HepG2 (cell line): ENCODE results near the gene ELOVL2. TPM values are rescaled to one million over a fixed set of nuclear protein-coding genes. Genes with fewer than 3 reads are reported as not detected.
A peak's percentile ranks its signal among the peaks of the same experiment; 100 is the strongest.

Experiments
- ATF1 ChIP-seq: IDR thresholded peaks from 2 replicates; pipeline ENCODE4 v1.6.1; 2016; ENCODE audit warnings: mild to moderate bottlenecking, control low read depth
- GATA4 ChIP-seq: sonication (generic); IDR thresholded peaks from 2 replicates; pipeline ENCODE4 v1.6.1; 2016; ENCODE audit warnings: antibody characterized with exemption, low read depth, borderline replicate concordance
- JUNB ChIP-seq: sonication (generic); formaldehyde crosslinking; IDR thresholded peaks from 2 replicates; pipeline ENCODE4 v1.8.0; 2022; ENCODE audit warnings: missing genetic modification reagents, mild to moderate bottlenecking, borderline replicate concordance
- MAFG ChIP-seq: sonication (generic); formaldehyde crosslinking; IDR thresholded peaks from 2 replicates; pipeline ENCODE4 v1.5.1; 2020; ENCODE audit warnings: mild to moderate bottlenecking, missing genetic modification reagents
- MED8 ChIP-seq: sonication (generic); formaldehyde crosslinking; IDR thresholded peaks from 2 replicates; pipeline ENCODE4 v1.8.1; 2023; ENCODE audit warnings: mild to moderate bottlenecking, missing genetic modification reagents; ENCODE audit not compliant: insufficient replicate concordance
- MYPOP ChIP-seq: sonication (generic); formaldehyde crosslinking; IDR thresholded peaks from 2 replicates; pipeline ENCODE4 v1.8.1; 2023; ENCODE audit warnings: mild to moderate bottlenecking, moderate library complexity, missing genetic modification reagents
- NR2F1 ChIP-seq, 2 experiments: fragments of 450-650 bp in 1 of 2; formaldehyde crosslinking in 1 of 2; IDR thresholded peaks; 2 replicates each; pipeline versions ENCODE4 v1.5.0 to v1.6.1; 2016 to 2020; ENCODE audit warnings: mild to moderate bottlenecking in 1 of 2, missing compliant biosample characterization in 1 of 2, missing genetic modification reagents in 1 of 2, moderate library complexity in 1 of 2
- PAX8 ChIP-seq: sonication (generic); formaldehyde crosslinking; IDR thresholded peaks from 2 replicates; pipeline ENCODE4 v1.8.0; 2022; ENCODE audit warnings: mild to moderate bottlenecking, missing genetic modification reagents, borderline replicate concordance
- SALL1 ChIP-seq: sonication (generic); formaldehyde crosslinking; IDR thresholded peaks from 2 replicates; pipeline ENCODE4 v1.8.0; 2022; ENCODE audit warnings: mild to moderate bottlenecking, missing genetic modification reagents
- SNAPC5 ChIP-seq: sonication (generic); formaldehyde crosslinking; IDR thresholded peaks from 2 replicates; pipeline ENCODE4 v1.8.1; 2023; ENCODE audit warnings: mild to moderate bottlenecking, missing genetic modification reagents, borderline replicate concordance
- THAP11 ChIP-seq: IDR thresholded peaks from 2 replicates; pipeline ENCODE4 v1.6.1; 2016; ENCODE audit warnings: missing biosample characterization, missing genetic modification reagents
- TOPORS ChIP-seq: sonication (generic); formaldehyde crosslinking; IDR thresholded peaks from 2 replicates; pipeline ENCODE4 v1.8.0; 2023; ENCODE audit warnings: mild to moderate bottlenecking, missing genetic modification reagents
- ZBED4 ChIP-seq: sonication (generic); formaldehyde crosslinking; IDR thresholded peaks from 2 replicates; pipeline ENCODE4 v1.4.0; 2020; ENCODE audit warnings: missing genetic modification reagents, borderline replicate concordance
- ZBTB2 ChIP-seq: sonication (generic); formaldehyde crosslinking; IDR thresholded peaks from 2 replicates; pipeline ENCODE4 v1.8.0; 2022; ENCODE audit warnings: low read depth, missing genetic modification reagents
- ZNF264 ChIP-seq: sonication (generic); formaldehyde crosslinking; IDR thresholded peaks from 2 replicates; pipeline ENCODE4 v1.4.0; 2020; ENCODE audit warnings: missing genetic modification reagents
- ZNF367 ChIP-seq: sonication (generic); formaldehyde crosslinking; IDR thresholded peaks from 2 replicates; pipeline ENCODE4 v1.4.0; 2020; ENCODE audit warnings: missing genetic modification reagents, borderline replicate concordance
- ZNF383 ChIP-seq: sonication (generic); formaldehyde crosslinking; IDR thresholded peaks from 2 replicates; pipeline ENCODE4 v1.4.0; 2020; ENCODE audit warnings: missing genetic modification reagents, mild to moderate bottlenecking, borderline replicate concordance
- ZNF574 ChIP-seq: sonication (generic); formaldehyde crosslinking; IDR thresholded peaks from 2 replicates; pipeline ENCODE4 v1.4.0; 2020; ENCODE audit warnings: missing genetic modification reagents
- ZNF713 ChIP-seq: sonication (generic); formaldehyde crosslinking; IDR thresholded peaks from 2 replicates; pipeline ENCODE4 v1.4.0; 2020; ENCODE audit warnings: mild to moderate bottlenecking, missing genetic modification reagents
- ZNF766 ChIP-seq: sonication (generic); formaldehyde crosslinking; IDR thresholded peaks from 2 replicates; pipeline ENCODE4 v1.5.0; 2020; ENCODE audit warnings: missing genetic modification reagents, borderline replicate concordance
- polyA plus RNA-seq, 8 experiments: library from polyadenylated mRNA; depleted of rRNA in 3 of 8; stranded (reverse) in 7 of 8; unstranded in 1 of 8; fragments of >200 nt; fragmentation: Illumina TruSeq in 4 of 8; extraction: Trizol in 4 of 8; gene quantifications; 2 replicates each; pipeline versions ENCODE4 v1.2.1 to v1.2.3, GENCODE V29; 2011 to 2016; ENCODE audit warnings: low read depth in 4 of 8, missing spikeins in 1 of 8, mixed read lengths in 1 of 8; ENCODE audit not compliant: insufficient read depth in 1 of 8
- total RNA-seq, 5 experiments: library from RNA; depleted of rRNA; stranded (reverse); fragments of >200 nt; fragmentation: Illumina TruSeq; extraction: Trizol; gene quantifications; 2 replicates each; pipeline ENCODE4 v1.2.3, GENCODE V29; 2016; ENCODE audit warnings: low read depth in 1 of 5

The ELOVL2 gene
- total and polyA plus RNA-seq, 2 of the 13 experiments (the other 11 are each of a cell fraction or from before 2014, with no cell fraction given), result 43.6 to 65.4 TPM

- TF ChIP-seq SALL1 (CRISPR knock-in tag) (peak; percentile 94), MED8 (peak; percentile 40), ATF1 (CRISPR knock-in tag) (peak; percentile 54; the same call in 1 of the 2 replicates), ZBED4 (CRISPR knock-in tag) (0 out of 2 replicates have a peak, but pooled peaks have one; percentile 11), JUNB (peak; percentile 13; the same call in 1 of the 2 replicates), ZNF367 (CRISPR knock-in tag) (no peak), GATA4 (0 out of 2 replicates have a peak, but pooled peaks have one; percentile 51), THAP11 (CRISPR knock-in tag) (peak; percentile 67; the same call in 1 of the 2 replicates), ZNF713 (CRISPR knock-in tag) (no peak), MAFG (CRISPR knock-in tag) (no peak), ZNF766 (no peak), NR2F1 (CRISPR knock-in tag; IDR thresholded peaks at IDR 0.05) (peak; percentile 63 to 88), MYPOP (CRISPR knock-in tag) (0 out of 2 replicates have a peak, but pooled peaks have one; percentile 20), ZNF383 (no peak), PAX8 (CRISPR knock-in tag) (no peak), TOPORS (CRISPR knock-in tag) (0 out of 2 replicates have a peak, but pooled peaks have one; percentile 32), ZNF574 (CRISPR knock-in tag) (peak; percentile 64), ZNF264 (peak; percentile 83; the same call in 1 of the 2 replicates), ZBTB2 (CRISPR knock-in tag) (0 out of 2 replicates have a peak, but pooled peaks have one; percentile 23), SNAPC5 (0 out of 2 replicates have a peak, but pooled peaks have one; percentile 32)
Measured at GRCh38 chr6:11012295-11012754, 31.8 kb downstream of the ELOVL2 start (continued).
